Activated CD4-positive, alpha-beta T cell treated with anti-CD3 and anti-CD28 coated beads for 48 hours (primary cell): Measurements from ENCODE around the gene TLE4.
"Not testable (repeated sequence)": the region's sequence is repeated elsewhere in the genome, so short reads cannot be mapped to it uniquely, and the experiment has no call there.

Experiments
- DNase-seq: peaks from one replicate; pipeline ENCODE4 v3.0.0-alpha.2; 2020

TLE4 gene

GRCh38 chr9:79604149-79604548 lies 32.4 kb downstream of the TLE4 start:
- no peak for DNase-seq

DNA sequence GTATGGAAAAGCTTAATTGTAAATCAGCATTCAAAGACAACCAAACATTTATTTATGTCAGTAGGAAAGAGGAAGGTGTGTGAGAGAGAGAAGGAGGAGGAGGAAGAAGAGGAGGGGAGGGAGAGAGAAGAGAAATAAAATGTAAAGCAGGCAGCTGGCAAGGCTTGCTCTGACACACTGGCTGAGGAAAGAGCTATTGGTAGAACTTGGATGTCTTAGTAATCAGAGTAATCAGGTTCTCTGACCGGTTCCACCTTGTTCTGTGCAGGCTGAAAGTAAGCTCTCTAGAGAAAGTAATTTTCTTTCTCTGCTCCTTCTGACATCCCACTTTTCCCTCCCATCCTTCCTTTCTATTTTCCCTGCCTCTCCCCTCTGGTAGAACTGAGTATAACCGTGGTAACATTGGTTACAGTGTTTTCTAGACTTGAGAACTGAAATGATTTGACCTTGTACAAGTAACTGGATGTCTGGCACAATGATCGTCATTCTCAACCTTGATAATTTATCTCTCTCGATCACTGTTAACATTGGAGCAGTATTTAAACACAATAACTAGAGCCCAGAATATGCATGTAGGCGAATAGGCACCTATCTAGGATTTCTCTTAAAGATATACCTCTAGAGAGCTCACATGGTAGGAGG lies 33.3 kb downstream of the TLE4 start:
- DNase-seq, result no peak

DNA sequence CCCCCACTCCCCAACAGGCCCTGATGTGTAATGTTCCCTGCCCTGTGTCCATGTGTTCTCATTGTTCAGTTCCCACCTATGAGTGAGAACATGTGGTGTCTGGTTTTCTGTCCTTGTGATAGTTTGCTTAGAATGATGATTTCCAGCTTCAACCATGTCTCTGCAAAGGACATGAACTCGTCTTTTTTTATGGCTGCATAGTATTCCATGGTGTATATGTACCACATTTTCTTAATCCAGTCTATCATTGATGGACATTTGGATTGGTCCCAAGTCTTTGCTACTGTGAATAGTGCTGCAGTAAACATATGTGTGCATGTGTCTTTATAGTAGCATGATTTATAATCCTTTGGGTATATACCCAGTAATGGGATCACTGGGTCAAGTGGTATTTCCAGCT lies 34.8 kb downstream of the TLE4 start:
- not testable (repeated sequence) for DNase-seq

- no peak for DNase-seq
Observed at GRCh38 chr9:79609468-79610018, 37.8 kb downstream of the TLE4 start.

DNA sequence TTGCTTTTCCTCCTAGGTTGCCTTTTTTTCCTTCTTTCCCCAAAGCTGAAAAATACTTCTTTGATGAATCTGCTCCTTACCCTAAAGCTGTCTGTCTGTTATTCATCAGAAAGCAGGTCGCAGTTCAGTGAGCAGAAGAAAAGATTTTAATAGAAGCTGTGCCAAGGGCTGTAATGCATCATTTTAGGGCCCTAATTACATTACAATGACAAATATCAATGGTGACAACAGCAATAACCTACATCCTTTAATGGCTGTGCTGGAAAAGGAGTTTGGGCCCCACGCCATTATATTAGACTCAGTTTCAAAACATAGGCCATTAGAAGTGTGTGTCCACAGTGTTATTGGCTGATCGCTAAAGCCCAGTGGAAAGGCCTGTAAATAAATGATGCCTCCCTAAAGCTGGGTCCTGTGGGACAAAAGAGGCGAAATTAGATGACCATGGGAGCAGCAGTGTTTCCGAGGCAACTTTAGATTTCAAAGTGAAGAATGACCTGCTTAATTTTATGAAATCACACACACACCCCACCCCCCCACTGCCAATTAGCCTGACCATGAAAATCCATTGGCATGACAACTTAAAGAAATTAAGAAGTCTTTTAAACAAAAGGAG lies 38.4 kb downstream of the TLE4 start:
- DNase-seq, result no peak

- no peak for DNase-seq
Observed at GRCh38 chr9:79610791-79611614, 39.2 kb downstream of the TLE4 start.

GRCh38 chr9:79613145-79613544 lies 41.4 kb downstream of the TLE4 start:
- no peak for DNase-seq

GRCh38 chr9:79615038-79615437 lies 43.3 kb downstream of the TLE4 start:
- no peak for DNase-seq

DNA sequence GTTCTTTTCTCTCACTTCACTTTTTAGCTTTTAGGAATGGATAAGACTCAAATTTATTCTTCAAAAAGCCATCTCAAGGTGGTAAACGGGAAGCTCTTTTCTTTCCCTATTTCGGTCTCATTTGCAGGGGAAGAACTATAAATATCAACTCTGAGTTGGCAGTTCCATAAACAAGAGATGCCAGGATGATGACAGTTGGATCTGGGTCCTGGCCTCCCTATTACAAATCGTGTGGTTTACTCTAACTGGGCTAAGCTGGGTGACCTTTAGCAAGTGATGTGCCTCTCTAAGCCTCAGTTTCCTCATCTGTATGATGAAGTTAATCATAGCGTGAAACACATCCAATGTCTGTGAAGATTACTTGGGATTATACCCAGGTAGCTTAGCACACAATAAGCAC lies 44.2 kb downstream of the TLE4 start:
- DNase-seq, result no peak

DNA sequence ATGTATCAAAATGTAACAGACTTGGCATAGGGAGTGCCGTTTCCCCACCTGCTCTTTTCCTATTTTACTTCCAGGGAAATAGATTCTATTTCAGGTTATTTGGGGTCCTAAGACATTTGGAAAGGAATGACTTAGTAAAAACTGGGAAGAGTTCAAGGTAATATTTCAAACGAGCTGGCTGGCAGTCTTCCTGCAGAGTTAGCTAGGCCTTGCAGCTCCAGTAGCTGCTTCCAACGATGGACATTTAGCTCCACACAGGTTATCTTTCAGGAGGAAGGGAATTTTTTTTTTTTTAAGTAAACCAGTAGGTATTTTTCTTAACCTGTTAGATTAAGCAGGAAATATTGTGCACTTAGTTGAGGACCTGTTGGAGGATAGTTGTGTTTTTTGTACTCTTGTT lies 45.2 kb downstream of the TLE4 start:
- DNase-seq, result no peak

DNA sequence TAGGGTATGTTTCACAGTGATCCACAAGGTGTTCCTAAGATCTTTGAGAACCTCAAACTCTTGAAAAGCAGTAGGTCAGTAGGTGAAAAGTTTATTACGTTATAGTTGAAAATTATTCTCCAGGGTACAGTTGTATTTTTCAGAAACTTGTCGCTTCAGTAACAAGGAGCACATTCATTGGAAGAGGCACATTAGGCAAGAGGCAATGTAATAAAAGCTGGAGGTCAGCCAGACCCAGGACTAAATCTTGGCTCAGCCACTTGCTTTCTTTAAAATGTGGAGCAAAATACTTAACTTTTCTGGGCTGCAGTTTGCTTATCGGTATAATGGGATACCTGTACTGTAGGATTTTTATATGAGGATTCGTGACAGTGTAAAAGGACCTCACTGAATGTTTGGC lies 45.6 kb downstream of the TLE4 start:
- DNase-seq, result no peak

DNA sequence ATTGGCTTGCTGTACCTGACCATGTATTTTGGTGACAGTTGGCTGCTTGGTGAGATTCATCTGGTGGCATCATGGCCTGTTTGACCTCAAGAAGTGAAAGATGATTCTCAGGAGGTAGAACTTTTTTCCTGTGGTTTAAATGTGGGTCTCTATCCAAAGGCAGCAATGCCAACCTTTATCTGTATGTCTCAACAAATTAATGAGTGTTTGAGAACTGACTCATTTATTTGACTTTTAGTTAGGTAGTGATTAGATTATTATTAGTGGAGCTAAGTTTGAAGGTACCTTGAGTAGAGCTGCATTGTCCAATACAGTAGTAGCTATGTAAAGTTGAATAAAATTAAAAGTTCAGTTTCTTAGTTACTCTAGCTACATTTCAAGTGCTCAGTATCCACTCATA lies 48.2 kb downstream of the TLE4 start:
- DNase-seq, result no peak

DNA sequence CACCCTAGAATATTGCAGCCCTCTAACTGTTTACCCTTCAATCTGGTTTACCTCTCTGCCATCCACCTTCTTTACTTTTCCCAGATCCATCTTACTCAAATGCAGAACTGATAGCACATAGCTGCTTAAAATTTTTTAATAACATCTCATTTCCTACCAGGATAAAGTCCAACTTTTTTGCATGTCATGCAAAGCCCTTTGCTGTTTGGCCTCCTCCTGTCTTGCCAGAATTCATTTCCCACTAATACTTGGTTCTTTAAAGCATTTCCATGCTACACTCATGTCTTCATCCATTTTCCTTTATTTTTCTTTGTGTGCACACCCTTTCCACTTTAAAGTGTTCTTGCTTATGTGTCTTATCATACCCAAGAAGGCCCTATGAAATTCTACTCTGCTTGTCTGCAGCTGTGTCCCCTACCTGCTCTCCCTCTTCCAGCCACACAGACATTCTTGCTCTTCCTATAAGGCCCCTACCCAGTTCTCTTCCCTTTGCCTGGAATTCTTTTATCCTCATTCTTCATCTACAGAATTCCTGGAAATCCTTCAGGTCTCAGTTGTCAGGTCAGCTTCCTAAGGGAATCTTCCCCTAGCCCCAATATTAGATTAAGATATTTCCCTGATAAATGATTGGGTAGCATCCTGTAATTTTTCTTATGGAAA lies 50.3 kb downstream of the TLE4 start:
- DNase-seq, result no peak

GRCh38 chr9:79623799-79624721 lies 52.3 kb downstream of the TLE4 start:
- DNase-seq, result peak; percentile 33

GRCh38 chr9:79629721-79630120 lies 58.0 kb downstream of the TLE4 start:
- DNase-seq, result no peak

GRCh38 chr9:79630521-79631403 lies 59.0 kb downstream of the TLE4 start:
- DNase-seq, result no peak

GRCh38 chr9:79632060-79632459 lies 60.3 kb downstream of the TLE4 start:
- no peak for DNase-seq

DNA sequence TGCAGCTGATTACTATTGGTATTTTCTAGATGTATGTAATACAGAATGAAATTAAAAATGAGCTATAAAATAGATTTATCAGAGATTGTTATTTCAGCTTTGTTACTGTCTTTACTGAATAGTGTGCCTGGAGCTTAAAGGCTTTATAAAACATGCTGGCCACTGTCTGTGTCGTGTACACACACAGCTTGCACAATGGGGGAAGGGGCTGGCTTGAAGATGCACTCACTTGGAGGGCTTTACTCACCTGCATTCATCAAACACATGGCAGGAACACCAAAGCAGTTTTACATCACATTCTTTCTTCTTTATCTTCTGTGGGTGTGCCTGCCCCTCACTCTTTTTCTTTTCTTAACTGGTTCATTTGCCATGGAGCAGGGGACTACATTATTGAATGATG lies 60.9 kb downstream of the TLE4 start:
- DNase-seq, result no peak

- DNase-seq, result no peak
Observed at GRCh38 chr9:79633558-79633957, 61.8 kb downstream of the TLE4 start.

DNA sequence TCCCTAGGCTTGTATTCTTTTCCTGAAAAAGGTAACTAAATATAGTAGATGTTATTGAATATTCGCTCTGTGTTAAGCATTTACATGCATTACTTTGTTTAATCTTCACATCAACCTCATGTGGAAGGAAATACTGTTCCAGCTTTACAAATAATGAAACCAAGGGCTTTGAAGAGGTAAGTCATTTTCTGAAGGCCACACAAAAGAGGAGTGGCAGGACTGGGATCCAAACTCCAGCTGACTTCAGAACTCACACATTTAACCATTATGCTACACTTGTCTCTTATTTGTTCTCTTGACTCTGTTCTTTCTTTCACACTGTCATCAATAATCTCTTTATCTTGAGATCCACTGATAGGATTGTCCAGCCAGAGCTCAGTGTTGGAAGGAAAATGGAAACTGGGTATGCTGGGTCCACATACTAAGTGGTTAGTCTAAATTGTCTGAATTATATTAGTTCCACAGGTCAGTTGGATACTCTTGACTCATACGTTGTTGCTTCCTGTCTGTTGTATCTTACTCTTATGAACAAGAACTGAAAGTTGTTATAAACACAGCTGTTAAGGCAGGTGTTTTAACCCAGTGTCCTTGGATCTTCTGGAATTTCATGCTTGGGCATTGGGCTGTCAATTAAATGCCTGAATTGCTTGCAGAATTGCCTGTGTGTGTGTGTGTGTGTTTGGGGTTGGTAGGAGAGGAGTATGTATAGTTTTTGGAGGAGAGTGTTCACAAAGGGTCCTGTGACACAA lies 65.6 kb downstream of the TLE4 start:
- DNase-seq, result no peak
